Caco-2 (cell line): ENCODE measurements around the gene APOL1. TPM values are rescaled to one million over a fixed set of nuclear protein-coding genes. Genes with fewer than 3 reads are reported as not detected.

ENCODE experiments used
- BruUV-seq: library from RNA; stranded (reverse); fragments of 400-500 nt; replicated peaks from 2 replicates; lab custom pipeline; 2021; lab: Mats Ljungman, UMichigan
- CTCF ChIA-PET: fragments of 300-600 bp; sonication (Branson Sonifier 250); formaldehyde crosslinking; loops from one replicate; lab custom pipeline; 2022; ENCODE audit warnings: antibody characterized with exemption; lab: Charles Lee
- POLR2A ChIA-PET: fragments of 300-600 bp; sonication (Branson Sonifier 250); formaldehyde crosslinking; loops from one replicate; lab custom pipeline; 2022; ENCODE audit warnings: antibody characterized with exemption; lab: Charles Lee
- DNase-seq, 2 experiments: peaks; one replicate each; pipeline versions ENCODE4 v3.0.0 to v3.0.0-alpha.2; 2020 to 2022
- H3K27me3 ChIP-seq: replicated peaks from 2 replicates; pipeline ENCODE4 v1.6.0; 2011; ENCODE audit warnings: low read length; ENCODE audit not compliant: control insufficient read depth, insufficient read depth
- H3K36me3 ChIP-seq: 2 replicates; pipeline ENCODE4 v1.5.1; 2011; ENCODE audit warnings: low read length; ENCODE audit not compliant: control insufficient read depth, insufficient read depth
- H3K4me1 ChIP-seq: fragments of 250-450 bp; sonication (Bioruptor Pico); 2 replicates; pipeline ENCODE4 v1.5.1; 2020; ENCODE audit warnings: mild to moderate bottlenecking
- H3K4me3 ChIP-seq: 2 replicates; pipeline ENCODE4 v1.5.1; 2011; ENCODE audit warnings: low read depth, mild to moderate bottlenecking, control low read depth, low read length
- H3K9me3 ChIP-seq: fragments of 250-450 bp; sonication (Bioruptor Pico); 2 replicates; pipeline ENCODE4 v1.5.1; 2020; ENCODE audit warnings: mild to moderate bottlenecking, moderate library complexity
- H3K27ac Mint-ChIP-seq: one replicate; pipeline ENCODE4 v1.8.0; 2022; ENCODE audit warnings: mixed read lengths; ENCODE audit not compliant: unreplicated experiment
- H3K27me3 Mint-ChIP-seq: one replicate; pipeline ENCODE4 v1.8.0; 2022; ENCODE audit warnings: mixed read lengths; ENCODE audit not compliant: insufficient read depth, unreplicated experiment
- H3K36me3 Mint-ChIP-seq: one replicate; pipeline ENCODE4 v1.8.0; 2022; ENCODE audit warnings: mild to moderate bottlenecking, mixed read lengths; ENCODE audit not compliant: insufficient read depth, unreplicated experiment
- H3K4me1 Mint-ChIP-seq: one replicate; pipeline ENCODE4 v1.8.0; 2022; ENCODE audit warnings: low read depth, mixed read lengths; ENCODE audit not compliant: unreplicated experiment
- H3K4me3 Mint-ChIP-seq: one replicate; pipeline ENCODE4 v1.8.0; 2022; ENCODE audit warnings: mild to moderate bottlenecking, moderate library complexity, mixed read lengths; ENCODE audit not compliant: unreplicated experiment
- H3K9me3 Mint-ChIP-seq: one replicate; pipeline ENCODE4 v1.8.0; 2022; ENCODE audit warnings: mixed read lengths; ENCODE audit not compliant: unreplicated experiment
- CTCF ChIP-seq, 2 experiments: fragments of 200-600 bp in 1 of 2; IDR thresholded peaks; 1 replicate in 1 of 2; 2 replicates in 1 of 2; pipeline versions ENCODE4 v1.5.1 to v1.8.0; 2011 to 2022; ENCODE audit warnings: antibody characterized with exemption in 1 of 2, control low read depth in 1 of 2, inconsistent platforms in 1 of 2, low read depth in 1 of 2, low read length in 1 of 2, mild to moderate bottlenecking in 1 of 2, moderate library complexity in 1 of 2; ENCODE audit not compliant: insufficient read depth in 1 of 2, severe bottlenecking in 1 of 2, unreplicated experiment in 1 of 2
- intact Hi-C: fragments of 100-400 bp; cut with micrococcal nuclease; formaldehyde crosslinking; loops from one replicate; pipeline ENCODE4 v1.10.0; 2022; ENCODE audit not compliant: unreplicated experiment
- total RNA-seq: library from RNA; stranded (reverse); gene quantifications from 2 replicates; pipeline ENCODE4 v1.2.3, GENCODE V29; 2022

APOL1 gene
- total RNA-seq, 1 experiment from 2014 or later: 0.39 TPM

GRCh38 chr22:36213586-36213985 lies 39.3 kb upstream of the APOL1 start:
- H3K4me1 ChIP-seq: peaks cover 4% of the 10 kb centered on the region; the same call in 1 of the 2 replicates
- H3K36me3 Mint-ChIP-seq: peaks cover 5% of the 10 kb centered on the region
- H3K27ac Mint-ChIP-seq: no peak overlapping the region
- ChIA-PET POLR2A (no interaction called here), CTCF (no interaction called here)
- no peaks in the 10 kb centered on the region for H3K27me3 ChIP-seq
- DNase-seq: no peak
- no peak overlapping the region for H3K4me3 ChIP-seq
- H3K9me3 Mint-ChIP-seq: peaks cover 32% of the 10 kb centered on the region
- H3K4me3 Mint-ChIP-seq: no peak overlapping the region
- peaks cover 6% of the 10 kb centered on the region for H3K4me1 Mint-ChIP-seq
- no peaks in the 10 kb centered on the region for H3K36me3 ChIP-seq
- intact Hi-C loops: no loop called here
- no peak for TF ChIP-seq CTCF (IDR thresholded peaks at IDR 0.05; ENCODE audit: insufficient read depth in 1 of 2, low read depth in 1 of 2, low read length in 1 of 2, severe bottlenecking in 1 of 2, unreplicated experiment in 1 of 2)
- no TSS peak for BruUV-seq
- peaks cover 6% of the 10 kb centered on the region for H3K27me3 Mint-ChIP-seq
- peaks cover 20% of the 10 kb centered on the region for H3K9me3 ChIP-seq

DNA sequence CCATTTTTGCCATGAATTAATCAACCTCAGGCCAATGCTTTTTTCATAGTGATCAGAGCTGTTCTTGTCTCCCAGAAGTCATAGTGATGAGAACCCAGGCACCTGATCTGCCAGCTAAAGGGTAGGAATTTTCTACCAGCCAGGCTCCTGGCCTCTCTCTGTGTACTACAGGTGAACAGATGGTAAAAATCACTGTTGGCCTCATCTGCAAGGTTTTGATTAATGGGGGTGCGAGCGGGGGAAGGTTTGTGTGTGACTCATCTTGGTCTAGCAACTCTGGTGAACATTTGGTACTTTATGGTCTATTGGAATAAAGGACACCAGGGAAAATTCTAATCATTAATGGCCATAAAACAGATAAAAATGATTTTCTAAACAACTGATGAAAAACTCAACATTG lies 37.0 kb upstream of the APOL1 start:
- Mint-ChIP-seq H3K9me3 (peaks cover 15% of the 10 kb centered on the region), H3K4me3 (no peak overlapping the region), H3K27ac (no peak overlapping the region), H3K36me3 (peaks cover 5% of the 10 kb centered on the region), H3K4me1 (peaks cover 9% of the 10 kb centered on the region), H3K27me3 (peaks cover 12% of the 10 kb centered on the region)
- Histone ChIP-seq H3K4me3 (no peak overlapping the region), H3K27me3 (no peaks in the 10 kb centered on the region), H3K36me3 (no peaks in the 10 kb centered on the region), H3K9me3 (peaks cover 5% of the 10 kb centered on the region; the same call in 1 of the 2 replicates), H3K4me1 (no peaks in the 10 kb centered on the region)
- CTCF ChIA-PET: no interaction called here
- intact Hi-C loops: no loop called here
- TF ChIP-seq CTCF (IDR thresholded peaks at IDR 0.05; ENCODE audit: insufficient read depth in 1 of 2, low read depth in 1 of 2, low read length in 1 of 2, severe bottlenecking in 1 of 2, unreplicated experiment in 1 of 2): no peak
- POLR2A ChIA-PET: no interaction called here
- DNase-seq: no peak
- no TSS peak for BruUV-seq

GRCh38 chr22:36218648-36219193 lies 34.2 kb upstream of the APOL1 start:
- Histone ChIP-seq H3K36me3 (no peaks in the 10 kb centered on the region), H3K9me3 (no peaks in the 10 kb centered on the region), H3K27me3 (no peaks in the 10 kb centered on the region), H3K4me3 (no peak overlapping the region), H3K4me1 (no peaks in the 10 kb centered on the region)
- TF ChIP-seq CTCF (IDR thresholded peaks at IDR 0.05; ENCODE audit: insufficient read depth in 1 of 2, low read depth in 1 of 2, low read length in 1 of 2, severe bottlenecking in 1 of 2, unreplicated experiment in 1 of 2): no peak
- Mint-ChIP-seq H3K27ac (no peak overlapping the region), H3K27me3 (peaks cover 9% of the 10 kb centered on the region), H3K36me3 (no peaks in the 10 kb centered on the region), H3K4me1 (peaks cover 24% of the 10 kb centered on the region), H3K4me3 (no peak overlapping the region), H3K9me3 (no peaks in the 10 kb centered on the region)
- POLR2A ChIA-PET: no interaction called here
- DNase-seq: no peak
- CTCF ChIA-PET: no interaction called here
- no TSS peak for BruUV-seq
- intact Hi-C loops: no loop called here
